Skeletal muscle satellite cell (primary cell): ENCODE results near the gene ODC1. TPM values are rescaled to one million over a fixed set of nuclear protein-coding genes. Genes with fewer than 3 reads are reported as not detected.
"Not testable (repeated sequence)": the region's sequence is repeated elsewhere in the genome, so short reads cannot be mapped to it uniquely, and the experiment has no call there.

Experiments used
- H3K27me3 ChIP-seq: 2 replicates; pipeline ENCODE4 v1.7.0; 2013; ENCODE audit warnings: low read length; ENCODE audit not compliant: control insufficient read depth, insufficient read depth
- H3K36me3 ChIP-seq: 2 replicates; pipeline ENCODE4 v1.7.0; 2013; ENCODE audit warnings: mild to moderate bottlenecking, control low read depth, low read length; ENCODE audit not compliant: insufficient read depth
- H3K4me1 ChIP-seq: 2 replicates; pipeline ENCODE4 v1.7.0; 2013; ENCODE audit warnings: low read length; ENCODE audit not compliant: control insufficient read depth, insufficient read depth
- H3K4me2 ChIP-seq: 2 replicates; pipeline ENCODE4 v1.7.0; 2013; ENCODE audit warnings: mild to moderate bottlenecking, low read length
- H3K4me3 ChIP-seq: 2 replicates; pipeline ENCODE4 v1.7.0; 2013; ENCODE audit warnings: low read length
- H3K9ac ChIP-seq: 2 replicates; pipeline ENCODE4 v1.7.0; 2013; ENCODE audit warnings: mild to moderate bottlenecking, low read depth, low read length, moderate library complexity
- H3K9me3 ChIP-seq: replicated peaks from 2 replicates; pipeline ENCODE4 v1.7.0; 2013; ENCODE audit warnings: mild to moderate bottlenecking, control low read depth, low read length
- total RNA-seq: library from RNA; depleted of rRNA; stranded (reverse); fragments of >200 nt; gene quantifications from 2 replicates; pipeline ENCODE4 v1.2.3, GENCODE V29; 2012; rRNA removed

Gene ODC1
- total RNA-seq, result 312 and 358 TPM in 2 replicates

DNA sequence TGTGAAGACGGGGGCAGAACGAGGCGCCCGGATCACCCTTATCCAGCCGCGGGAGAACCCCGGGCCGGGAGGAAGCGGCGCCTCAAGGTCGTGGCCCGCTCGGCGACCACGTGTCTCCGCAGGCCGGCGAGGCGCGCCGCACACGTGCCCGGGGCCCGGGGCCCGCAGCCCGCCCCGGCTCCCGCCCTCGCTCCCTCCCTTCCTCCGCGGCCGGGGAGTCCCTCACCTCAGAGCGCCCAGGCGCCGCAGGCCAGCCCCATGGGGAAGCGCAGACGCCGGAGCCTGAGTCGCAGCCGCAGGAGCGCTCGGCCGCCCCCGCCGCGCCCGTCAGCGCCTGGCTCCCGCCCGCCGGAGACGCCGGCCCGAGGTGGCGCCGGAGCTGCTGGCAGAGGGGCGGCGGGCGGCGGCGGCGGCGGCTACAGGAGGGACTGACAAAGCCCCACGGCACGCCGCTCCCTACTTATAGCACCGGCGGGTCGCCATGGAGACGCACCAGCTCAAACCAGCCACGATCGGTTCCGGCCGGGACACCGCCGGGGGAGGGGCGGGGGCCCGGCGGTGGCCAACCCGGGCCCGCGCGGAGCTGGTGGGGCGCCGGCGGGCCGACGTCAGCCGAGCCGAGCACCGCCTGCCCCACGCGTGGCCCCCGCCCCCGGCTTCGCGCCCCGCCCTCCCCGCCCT lies at the start of gene ODC1:
ODC1 (minus strand) TSS at position 433 of the 681 bp plus-strand sequence. CDS start 3,295 bp downstream, outside the sequence.
- Histone ChIP-seq H3K27me3 (no peaks in the 10 kb centered on the region), H3K4me3 (peak within 1 kb of the TSS; percentile 85), H3K36me3 (peaks cover 18% of the 10 kb centered on the region), H3K4me2 (peak within 1 kb of the TSS; percentile 100), H3K9me3 (no peaks in the 10 kb centered on the region), H3K4me1 (peaks cover 47% of the 10 kb centered on the region), H3K9ac (peak within 1 kb of the TSS; percentile 96)

DNA sequence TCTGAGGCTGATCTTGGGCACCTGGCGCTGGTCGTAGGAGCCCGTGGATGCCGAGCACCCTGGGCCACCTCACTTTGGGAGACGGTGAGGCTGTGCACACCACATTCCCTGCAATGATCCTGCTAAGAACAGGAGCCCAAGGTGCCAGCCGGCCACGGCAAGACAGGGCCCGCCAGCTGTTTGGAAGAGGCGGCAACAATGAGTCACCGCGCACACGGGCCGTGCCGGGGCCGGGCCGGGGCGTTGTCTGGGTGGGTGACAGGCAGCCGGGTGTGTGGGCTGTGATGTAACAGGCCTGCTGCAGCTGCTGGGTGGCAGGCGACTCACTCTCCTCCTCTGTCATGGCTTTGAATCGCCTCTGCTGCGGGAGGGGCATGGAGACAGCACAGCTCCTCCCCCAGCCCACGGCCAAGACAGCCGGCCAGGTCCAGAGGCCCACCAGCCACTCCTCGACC lies 49.7 kb upstream of the ODC1 start:
- H3K4me2 ChIP-seq, result peak overlapping the region; percentile 62
- peaks cover 10% of the 10 kb centered on the region for H3K27me3 ChIP-seq
- H3K9me3 ChIP-seq, result no peaks in the 10 kb centered on the region
- no peaks in the 10 kb centered on the region for H3K36me3 ChIP-seq
- H3K4me3 ChIP-seq, result peak overlapping the region; percentile 56
- H3K9ac ChIP-seq, result no peak overlapping the region
- peaks cover 26% of the 10 kb centered on the region for H3K4me1 ChIP-seq

DNA sequence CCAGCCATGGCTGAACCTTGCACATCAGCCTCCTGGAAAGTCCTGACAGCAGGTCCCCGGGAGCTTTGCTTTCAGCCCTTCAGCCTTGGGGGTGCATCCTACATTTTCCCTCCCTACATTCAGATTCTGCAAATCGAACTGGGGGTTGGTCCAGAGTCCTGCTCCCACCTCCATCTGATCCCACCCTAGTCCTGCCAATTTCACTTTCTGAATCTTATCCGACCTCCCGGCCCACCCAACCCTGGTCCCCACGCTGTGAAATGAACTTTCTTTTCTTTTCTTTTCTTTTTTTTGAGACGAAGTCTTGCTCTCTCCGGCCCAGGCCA lies 47.8 kb upstream of the ODC1 start:
- Histone ChIP-seq H3K9me3 (no peaks in the 10 kb centered on the region), H3K27me3 (peaks cover 6% of the 10 kb centered on the region), H3K4me2 (no peak overlapping the region)

DNA sequence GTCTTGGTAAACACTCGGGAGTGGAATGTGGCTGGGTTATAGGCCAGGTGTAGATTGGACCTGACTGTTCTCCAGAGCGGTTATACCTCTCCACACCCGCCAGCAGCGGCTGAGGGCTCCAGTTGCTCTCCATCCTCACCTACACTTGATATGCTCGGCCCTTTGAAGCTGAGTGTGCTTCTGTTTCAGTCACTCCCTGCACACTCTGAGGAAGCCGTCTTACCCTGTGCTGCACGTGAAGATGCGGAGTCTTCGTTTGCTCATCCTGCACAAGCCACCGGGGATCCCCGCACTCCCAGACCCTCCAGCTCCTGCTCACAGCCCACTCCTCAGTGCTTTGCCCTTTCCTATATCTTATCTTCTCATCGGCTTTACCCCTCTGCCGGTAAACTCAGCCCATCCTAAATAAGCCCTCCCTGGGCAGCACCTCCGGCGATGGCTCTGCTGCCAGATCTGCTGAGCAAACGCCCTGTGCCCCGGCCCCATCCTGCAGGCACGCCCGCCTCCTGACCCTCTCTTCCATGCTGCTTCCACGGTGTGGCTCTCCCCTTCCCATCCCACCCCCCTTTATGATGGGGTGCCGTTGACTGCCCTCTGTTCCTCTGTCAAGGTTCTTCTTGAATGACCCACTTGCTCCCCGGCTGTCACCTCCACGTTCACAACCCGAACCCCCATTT lies 47.3 kb upstream of the ODC1 start:
- Histone ChIP-seq H3K4me3 (no peak overlapping the region), H3K9me3 (no peaks in the 10 kb centered on the region), H3K4me2 (no peak overlapping the region), H3K36me3 (no peaks in the 10 kb centered on the region), H3K27me3 (peaks cover 6% of the 10 kb centered on the region), H3K4me1 (peaks cover 26% of the 10 kb centered on the region), H3K9ac (no peak overlapping the region)

More for the DNA sequence above, 47.8 kb upstream of the ODC1 start:
- Histone ChIP-seq H3K4me1 (peaks cover 26% of the 10 kb centered on the region), H3K36me3 (no peaks in the 10 kb centered on the region), H3K9ac (no peak overlapping the region), H3K4me3 (no peak overlapping the region)

DNA sequence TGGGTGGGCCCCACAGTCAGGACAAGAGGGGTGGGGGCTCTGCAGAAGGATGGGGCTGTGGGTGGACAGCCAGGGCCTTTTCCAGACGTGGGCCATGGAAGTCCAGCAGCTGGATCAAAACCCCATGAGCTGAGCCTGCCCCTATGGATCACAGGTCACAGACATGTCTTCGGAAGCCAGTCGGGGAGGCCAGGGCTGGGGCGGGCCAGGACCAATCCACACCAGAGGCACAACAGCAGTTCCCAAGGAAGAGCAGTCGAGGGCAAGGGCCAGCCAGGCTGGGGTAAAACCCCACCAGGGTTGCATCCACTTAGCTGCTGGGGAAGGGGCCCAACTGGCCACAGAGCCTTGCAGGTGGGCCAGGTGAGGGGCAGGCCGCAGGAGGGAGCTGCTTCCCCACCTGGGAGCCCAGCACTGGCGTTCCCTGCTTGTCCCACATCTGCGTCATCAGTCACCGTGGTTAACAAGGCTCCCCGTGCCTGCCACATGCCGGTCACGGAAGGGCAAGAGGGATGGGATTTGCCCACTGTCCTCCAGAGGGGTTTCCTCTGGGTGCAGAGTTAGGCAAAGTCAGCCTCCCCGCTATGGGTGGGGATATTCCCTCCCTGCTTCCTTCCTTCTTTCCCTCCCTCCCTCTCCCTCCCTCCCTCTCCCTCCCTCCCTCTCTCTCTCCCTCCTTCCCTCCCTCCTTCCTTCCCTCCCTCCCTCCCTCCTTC lies 46.4 kb upstream of the ODC1 start:
- no peak overlapping the region for H3K4me3 ChIP-seq
- H3K4me1 ChIP-seq, result peaks cover 26% of the 10 kb centered on the region
- no peak overlapping the region for H3K4me2 ChIP-seq
- peaks cover 10% of the 10 kb centered on the region for H3K27me3 ChIP-seq
- H3K9ac ChIP-seq, result no peak overlapping the region
- no peaks in the 10 kb centered on the region for H3K9me3 ChIP-seq
- H3K36me3 ChIP-seq, result no peaks in the 10 kb centered on the region

DNA sequence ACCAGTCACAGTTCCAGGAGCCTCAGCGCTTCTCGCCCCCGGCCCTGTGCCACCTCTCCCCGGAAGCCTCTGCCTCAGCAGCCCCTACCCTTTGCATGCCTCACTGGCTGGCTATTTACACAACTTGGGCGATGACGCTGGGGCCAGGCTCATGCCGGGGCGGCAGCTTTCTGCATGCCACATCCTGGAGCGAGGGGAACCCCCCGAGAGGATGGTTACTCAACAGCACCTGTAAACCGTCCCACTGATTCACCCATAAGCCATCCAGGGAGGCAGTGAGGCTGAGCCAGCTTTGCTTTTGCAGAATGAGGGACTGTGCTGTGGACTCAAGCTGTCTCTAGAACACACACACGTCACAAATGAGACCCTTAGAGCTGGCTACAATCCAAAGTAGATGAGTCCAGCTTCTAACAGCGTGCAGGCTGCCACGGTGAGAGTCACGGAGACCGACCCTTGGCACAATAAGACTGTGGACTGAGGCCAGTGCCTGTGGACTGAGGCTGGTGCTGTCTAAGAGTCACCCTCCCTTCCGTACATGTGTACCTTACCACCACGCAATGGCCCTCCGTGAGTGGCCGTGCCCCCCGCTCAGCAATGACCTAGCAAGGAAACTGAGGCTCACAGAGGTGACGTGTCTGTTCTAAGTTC lies 45.6 kb upstream of the ODC1 start:
- H3K4me1 ChIP-seq, result peaks cover 26% of the 10 kb centered on the region
- no peak overlapping the region for H3K9ac ChIP-seq
- peaks cover 14% of the 10 kb centered on the region for H3K27me3 ChIP-seq
- no peaks in the 10 kb centered on the region for H3K9me3 ChIP-seq
- H3K4me2 ChIP-seq, result peak overlapping the region; percentile 48
- H3K4me3 ChIP-seq, result no peak overlapping the region
- H3K36me3 ChIP-seq, result no peaks in the 10 kb centered on the region

DNA sequence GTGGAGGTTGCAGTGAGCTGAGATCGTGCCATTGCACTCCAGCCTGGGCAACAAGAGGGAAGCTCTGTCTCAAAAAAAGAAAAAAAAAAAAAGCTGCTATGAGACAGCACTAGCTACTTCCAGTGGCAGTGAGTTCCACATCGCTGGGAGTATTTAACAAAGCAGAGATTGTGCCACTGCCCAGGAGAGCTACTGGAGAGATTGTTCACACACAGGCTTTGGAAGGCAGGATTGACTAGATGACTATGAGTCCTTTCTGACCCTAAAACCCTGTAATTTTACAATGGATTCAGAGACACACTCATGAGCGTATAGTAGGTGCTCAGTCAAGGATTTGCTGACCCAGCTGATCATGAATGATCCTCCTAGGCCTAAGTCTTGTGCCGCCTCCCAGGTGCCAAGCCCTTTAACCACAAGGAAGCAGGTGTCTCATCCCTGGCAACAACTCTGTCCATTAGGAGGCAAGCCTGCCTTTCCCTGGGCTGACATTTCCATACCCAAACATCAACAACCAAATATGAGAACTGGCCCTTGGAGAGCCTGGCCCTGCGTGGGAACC lies 45.0 kb upstream of the ODC1 start:
- Histone ChIP-seq H3K4me3 (no peak overlapping the region), H3K4me2 (no peak overlapping the region), H3K9me3 (no peaks in the 10 kb centered on the region), H3K9ac (no peak overlapping the region), H3K27me3 (peaks cover 16% of the 10 kb centered on the region), H3K4me1 (peaks cover 23% of the 10 kb centered on the region), H3K36me3 (no peaks in the 10 kb centered on the region)

DNA sequence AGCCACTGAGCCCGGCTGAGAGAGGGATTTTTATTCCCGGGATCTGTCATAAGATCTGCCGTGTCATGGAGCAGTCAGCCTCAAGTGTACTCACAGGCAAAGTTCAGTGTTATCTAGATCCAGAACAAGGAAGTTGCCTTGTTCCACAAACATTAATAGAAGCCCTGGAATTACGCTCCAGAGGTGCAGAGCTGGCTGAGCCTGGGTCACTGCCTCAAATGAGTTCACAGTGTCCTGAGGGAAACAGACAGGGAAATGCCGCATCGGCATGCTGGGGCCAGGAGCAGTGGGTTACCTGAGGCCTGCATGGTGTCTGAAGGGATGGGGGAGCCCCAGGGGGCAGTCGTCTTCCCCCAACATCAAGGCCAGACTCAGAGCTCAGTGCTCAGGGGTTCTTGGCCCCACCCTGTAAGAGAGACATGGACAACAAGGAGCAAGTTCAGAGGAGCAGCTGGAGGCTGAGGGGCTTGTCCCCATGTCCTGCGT lies 42.7 kb upstream of the ODC1 start:
- no peaks in the 10 kb centered on the region for H3K9me3 ChIP-seq
- H3K4me1 ChIP-seq, result peaks cover 16% of the 10 kb centered on the region
- H3K27me3 ChIP-seq, result peaks cover 36% of the 10 kb centered on the region
- H3K4me2 ChIP-seq, result no peak overlapping the region
- no peaks in the 10 kb centered on the region for H3K36me3 ChIP-seq
- H3K9ac ChIP-seq, result no peak overlapping the region
- H3K4me3 ChIP-seq, result no peak overlapping the region

DNA sequence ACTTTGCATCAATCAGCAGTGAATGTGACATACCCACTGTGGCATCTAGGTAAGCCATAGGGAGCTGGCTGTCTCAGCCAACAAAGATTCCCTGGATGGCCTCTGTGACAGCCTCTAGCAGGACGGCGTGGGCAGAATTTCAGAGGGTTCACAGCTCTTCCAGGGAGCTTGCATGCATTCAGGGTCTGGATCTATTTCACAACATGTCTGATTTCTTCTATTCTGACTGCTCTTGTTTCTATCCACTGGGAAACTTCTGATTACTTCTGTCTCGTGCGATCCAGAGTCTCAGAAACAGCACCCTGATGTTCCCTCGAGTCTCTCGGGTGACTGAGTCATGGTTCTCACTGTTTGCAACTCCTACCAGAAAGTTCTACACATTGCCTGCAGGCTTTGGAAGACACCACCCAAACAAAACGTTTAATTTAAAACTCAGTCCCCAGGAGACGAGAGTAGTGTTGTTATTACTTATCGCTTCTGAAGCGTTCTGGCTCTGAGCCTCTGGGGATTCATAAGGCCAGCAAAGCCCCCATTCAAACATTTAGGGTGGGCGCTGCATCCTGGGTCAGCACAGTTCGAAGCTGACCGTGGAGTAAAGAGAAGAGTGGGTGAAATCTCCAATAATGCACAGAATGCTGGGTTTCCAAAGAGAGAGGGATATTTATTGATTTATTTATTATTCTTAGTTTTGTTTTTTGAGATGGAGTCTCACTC lies 41.9 kb upstream of the ODC1 start:
- Histone ChIP-seq H3K9me3 (no peaks in the 10 kb centered on the region), H3K4me3 (no peak overlapping the region), H3K36me3 (no peaks in the 10 kb centered on the region), H3K27me3 (peaks cover 41% of the 10 kb centered on the region), H3K4me1 (peaks cover 16% of the 10 kb centered on the region), H3K9ac (no peak overlapping the region), H3K4me2 (no peak overlapping the region)

DNA sequence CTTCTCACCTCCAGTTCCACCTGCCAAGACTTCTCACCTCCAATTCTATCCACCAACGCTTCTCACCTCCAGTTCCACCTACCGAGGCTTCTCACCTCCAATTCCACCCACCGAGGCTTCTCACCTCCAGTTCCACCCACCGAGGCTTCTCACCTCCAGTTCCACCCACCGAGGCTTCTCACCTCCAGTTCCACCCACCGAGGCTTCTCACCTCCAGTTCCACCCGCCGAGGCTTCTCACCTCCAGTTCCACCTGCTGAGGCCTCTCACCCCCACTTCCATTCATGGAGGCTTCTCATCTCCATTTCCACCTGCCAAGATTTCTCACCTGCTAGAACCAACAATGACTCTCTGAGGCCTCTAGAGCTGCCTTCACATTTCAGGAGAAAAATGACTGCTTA lies 40.0 kb upstream of the ODC1 start:
- H3K9ac ChIP-seq, H3K9me3 ChIP-seq, H3K4me2 ChIP-seq, H3K4me1 ChIP-seq, H3K4me3 ChIP-seq, H3K36me3 ChIP-seq: not testable (repeated sequence)
- H3K27me3 ChIP-seq, result peaks cover 50% of the 10 kb centered on the region
